Hematopoietic multipotent progenitor cell treated with erythropoietin and hydrocortisone succinate and interleukin-3 and kit ligand, for 8 days (in vitro differentiated cells): ENCODE data around the gene SLC25A17.
"Not testable (repeated sequence)": the region's sequence is repeated elsewhere in the genome, so short reads cannot be mapped to it uniquely, and the experiment has no call there.

ENCODE experiments used
- DNase-seq: peaks from one replicate; pipeline ENCODE4 v3.0.0-alpha.2; 2015

The SLC25A17 gene

GRCh38 chr22:40751250-40751649, 67.9 kb downstream of the SLC25A17 start:
- DNase-seq: no peak

- DNase-seq: no peak
Measured at GRCh38 chr22:40749829-40750228, 69.3 kb downstream of the SLC25A17 start.

GRCh38 chr22:40748388-40749355, 70.5 kb downstream of the SLC25A17 start:
- DNase-seq: no peak

- DNase-seq: no peak
Measured at GRCh38 chr22:40747361-40747760, 71.8 kb downstream of the SLC25A17 start.

GRCh38 chr22:40746428-40747220, 72.5 kb downstream of the SLC25A17 start:
- no peak for DNase-seq

- no peak for DNase-seq
Measured at GRCh38 chr22:40743768-40744167, 75.4 kb downstream of the SLC25A17 start.

- no peak for DNase-seq
Measured at GRCh38 chr22:40741116-40741515, 78.0 kb downstream of the SLC25A17 start.

- DNase-seq: no peak
Measured at GRCh38 chr22:40739721-40740120, 79.4 kb downstream of the SLC25A17 start.

GRCh38 chr22:40733919-40734318, 85.2 kb downstream of the SLC25A17 start:
- no peak for DNase-seq

- DNase-seq: no peak
Measured at GRCh38 chr22:40732999-40733292, 86.2 kb downstream of the SLC25A17 start.

GRCh38 chr22:40729284-40729683, 89.9 kb downstream of the SLC25A17 start:
- DNase-seq: no peak

GRCh38 chr22:40728731-40729189, 90.4 kb downstream of the SLC25A17 start:
- DNase-seq: peak; percentile 78

- no peak for DNase-seq
Measured at GRCh38 chr22:40727964-40728615, 91.1 kb downstream of the SLC25A17 start.

- no peak for DNase-seq
Measured at GRCh38 chr22:40727070-40727963, 91.8 kb downstream of the SLC25A17 start.

- peak; percentile 69 for DNase-seq
Measured at GRCh38 chr22:40726514-40726913, 92.6 kb downstream of the SLC25A17 start.

GRCh38 chr22:40723396-40723933, 95.7 kb downstream of the SLC25A17 start:
- no peak for DNase-seq

- DNase-seq: no peak
Measured at GRCh38 chr22:40721266-40721665, 97.9 kb downstream of the SLC25A17 start.

GRCh38 chr22:40720538-40721256, 98.4 kb downstream of the SLC25A17 start:
- no peak for DNase-seq

- not testable (repeated sequence) for DNase-seq
Measured at GRCh38 chr22:40720156-40720537, 99.0 kb downstream of the SLC25A17 start.
